Choroid plexus epithelial cell (primary cell): ENCODE results near the gene HSH2D.

Experiments
- DNase-seq: peaks from one replicate; pipeline ENCODE4 v3.0.0-alpha.2; 2010; ENCODE audit warnings: low read depth
- H3K4me3 ChIP-seq: 2 replicates; pipeline ENCODE4 v1.5.1; 2011; ENCODE audit warnings: low read depth, mild to moderate bottlenecking, control low read depth, low read length, moderate library complexity
- TF ChIP-seq, protein P1 (sequence below): conservative IDR thresholded peaks from 2 replicates; pipeline ENCODE4 v1.5.1; 2011; ENCODE audit warnings: low read depth, mild to moderate bottlenecking, control low read depth, inconsistent platforms, low read length, moderate library complexity

HSH2D gene

GRCh38 chr19:16157601-16158000 lies 14.1 kb downstream of the HSH2D start:
- DNase-seq: no peak

DNA sequence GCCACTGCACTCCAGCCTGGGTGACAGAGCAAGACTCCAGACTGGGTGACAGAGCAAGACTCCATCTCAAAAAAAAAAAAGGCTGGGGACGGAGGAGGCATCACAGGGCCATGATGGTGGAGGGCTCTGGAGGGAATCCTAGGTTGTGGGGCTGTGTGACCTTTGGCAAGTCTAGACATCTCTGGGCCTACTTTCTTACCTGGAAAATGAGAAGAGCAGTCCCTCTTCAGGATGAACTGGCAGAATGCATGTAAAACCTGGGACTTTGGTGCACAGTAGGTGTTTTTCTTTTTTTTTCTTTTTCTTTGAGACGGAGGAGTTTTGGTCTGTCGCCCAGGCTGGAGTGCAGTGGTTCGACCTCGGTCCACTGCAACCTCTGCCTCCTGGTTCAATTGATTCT lies 16.2 kb downstream of the HSH2D start:
- TF ChIP-seq, protein P1, sequence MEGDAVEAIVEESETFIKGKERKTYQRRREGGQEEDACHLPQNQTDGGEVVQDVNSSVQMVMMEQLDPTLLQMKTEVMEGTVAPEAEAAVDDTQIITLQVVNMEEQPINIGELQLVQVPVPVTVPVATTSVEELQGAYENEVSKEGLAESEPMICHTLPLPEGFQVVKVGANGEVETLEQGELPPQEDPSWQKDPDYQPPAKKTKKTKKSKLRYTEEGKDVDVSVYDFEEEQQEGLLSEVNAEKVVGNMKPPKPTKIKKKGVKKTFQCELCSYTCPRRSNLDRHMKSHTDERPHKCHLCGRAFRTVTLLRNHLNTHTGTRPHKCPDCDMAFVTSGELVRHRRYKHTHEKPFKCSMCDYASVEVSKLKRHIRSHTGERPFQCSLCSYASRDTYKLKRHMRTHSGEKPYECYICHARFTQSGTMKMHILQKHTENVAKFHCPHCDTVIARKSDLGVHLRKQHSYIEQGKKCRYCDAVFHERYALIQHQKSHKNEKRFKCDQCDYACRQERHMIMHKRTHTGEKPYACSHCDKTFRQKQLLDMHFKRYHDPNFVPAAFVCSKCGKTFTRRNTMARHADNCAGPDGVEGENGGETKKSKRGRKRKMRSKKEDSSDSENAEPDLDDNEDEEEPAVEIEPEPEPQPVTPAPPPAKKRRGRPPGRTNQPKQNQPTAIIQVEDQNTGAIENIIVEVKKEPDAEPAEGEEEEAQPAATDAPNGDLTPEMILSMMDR: no peak
- no peak for DNase-seq
- no peak overlapping the region for H3K4me3 ChIP-seq

More at GRCh38 chr19:16157601-16158000, 14.1 kb downstream of the HSH2D start:
- TF ChIP-seq, protein P1: no peak
- H3K4me3 ChIP-seq: no peak overlapping the region

- no peak for DNase-seq
- no peak overlapping the region for H3K4me3 ChIP-seq
- TF ChIP-seq, protein P1: no peak
Measured at GRCh38 chr19:16160445-16160942, 17.0 kb downstream of the HSH2D start.

- no peak overlapping the region for H3K4me3 ChIP-seq
- DNase-seq: peak; percentile 64
- TF ChIP-seq, protein P1: no peak
Measured at GRCh38 chr19:16160943-16161560, 17.6 kb downstream of the HSH2D start.

DNA sequence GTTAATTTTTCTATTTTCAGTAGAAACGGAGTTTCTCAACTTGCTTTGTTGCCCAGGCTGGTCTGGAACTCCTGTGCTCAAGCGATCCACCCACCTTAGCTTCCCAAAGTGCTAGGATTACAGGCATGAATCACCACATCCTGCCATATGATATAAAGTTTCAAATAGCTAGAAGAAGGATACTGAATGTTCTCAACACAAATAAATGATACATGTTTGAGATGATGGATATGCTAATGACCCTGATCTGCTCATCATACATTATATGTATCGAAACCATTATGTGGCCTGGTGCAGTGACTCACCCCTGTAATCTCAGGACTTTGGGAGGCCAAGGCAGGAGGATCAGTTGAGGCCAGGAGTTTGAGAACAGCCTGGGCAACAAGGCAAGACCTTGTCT lies 18.4 kb downstream of the HSH2D start:
- DNase-seq: peak; percentile 83
- TF ChIP-seq, protein P1: no peak
- no peak overlapping the region for H3K4me3 ChIP-seq

DNA sequence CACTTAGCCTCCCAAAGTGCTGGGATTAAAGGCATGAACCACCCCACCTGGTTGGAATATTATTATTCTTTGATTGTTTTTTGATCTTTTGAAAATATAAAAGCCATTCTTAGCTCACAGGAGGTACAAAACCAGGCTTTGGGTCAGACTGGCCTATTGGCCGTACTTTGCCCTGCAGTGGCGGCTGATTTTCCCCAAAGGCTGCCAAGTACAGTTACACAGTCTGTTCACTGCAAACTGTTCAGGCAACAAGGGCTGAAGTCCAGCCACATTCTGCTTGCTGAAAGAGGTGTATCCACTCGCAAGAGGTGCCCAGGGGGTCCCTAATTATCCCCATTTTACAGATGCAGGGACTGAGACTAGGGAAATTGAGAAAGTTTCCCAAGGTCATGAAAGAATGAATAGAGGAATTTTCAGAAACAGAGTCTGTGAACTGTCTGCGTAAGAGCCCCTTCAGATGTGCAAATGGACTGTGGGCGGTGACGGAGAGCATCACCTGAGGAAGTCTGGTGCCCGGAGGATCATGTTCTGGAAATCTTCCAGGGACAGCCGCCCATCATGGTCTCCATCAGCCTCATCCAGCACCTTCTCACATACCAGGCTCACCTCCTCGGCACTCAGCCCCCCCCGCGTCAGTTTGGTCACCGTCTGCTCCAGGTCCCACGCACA lies 20.9 kb downstream of the HSH2D start:
- H3K4me3 ChIP-seq: no peak overlapping the region
- TF ChIP-seq, protein P1: no peak
- no peak for DNase-seq
